ENCODE data around the gene AMN1. TPM values are rescaled to one million over a fixed set of nuclear protein-coding genes. Genes with fewer than 3 reads are reported as not detected.

Gene AMN1
- total RNA-seq, 2 experiments from 2014 or later, result 3.5 to 4.1 TPM

DNA sequence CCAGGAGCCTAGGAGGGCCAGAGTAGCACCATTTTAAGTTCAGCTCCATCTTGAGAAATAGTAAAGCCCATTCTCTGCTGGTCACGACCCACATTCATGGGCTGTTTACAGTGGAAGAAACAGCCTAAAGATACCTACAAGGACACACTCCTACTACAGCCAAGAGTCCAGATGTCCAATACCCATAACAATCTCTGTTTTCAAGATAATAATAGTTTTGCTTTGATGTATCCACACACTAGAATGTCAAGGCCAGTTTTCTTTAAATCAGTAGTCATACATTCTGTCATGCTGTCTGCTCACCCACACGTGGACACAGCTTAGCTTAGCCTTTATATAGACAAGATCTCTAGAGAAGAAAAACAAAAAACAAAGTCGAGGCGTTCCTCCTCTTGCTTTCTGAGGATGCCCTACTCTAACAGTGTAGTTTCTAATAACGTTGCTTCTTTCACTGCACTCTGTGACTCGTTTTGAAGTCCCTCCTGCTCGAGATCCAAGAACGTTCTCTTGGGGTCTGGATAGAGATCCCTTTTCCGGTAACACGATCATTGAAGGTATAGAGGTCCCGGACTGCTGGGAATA, 87.2 kb downstream of the AMN1 start:
- intact Hi-C loops (cut with micrococcal nuclease), result no loop called here
- H3K9me3 Mint-ChIP-seq, result no peaks in the 10 kb centered on the region
- H3K27me3 Mint-ChIP-seq, result no peaks in the 10 kb centered on the region
- H3K4me3 Mint-ChIP-seq, result no peak overlapping the region
- no peaks in the 10 kb centered on the region for H3K36me3 Mint-ChIP-seq (ENCODE audit: low read depth)
- ChIA-PET CTCF (interaction anchor here (3.7 kb wide), 1 partner anchor 239 kb away, joined by 14 read pairs; no protein-coding TSS in a partner anchor), POLR2A (no interaction called here)
- H3K27ac Mint-ChIP-seq, result no peak overlapping the region
- ATAC-seq (no peak), DNase-seq (no peak)
- TF ChIP-seq, protein P1, sequence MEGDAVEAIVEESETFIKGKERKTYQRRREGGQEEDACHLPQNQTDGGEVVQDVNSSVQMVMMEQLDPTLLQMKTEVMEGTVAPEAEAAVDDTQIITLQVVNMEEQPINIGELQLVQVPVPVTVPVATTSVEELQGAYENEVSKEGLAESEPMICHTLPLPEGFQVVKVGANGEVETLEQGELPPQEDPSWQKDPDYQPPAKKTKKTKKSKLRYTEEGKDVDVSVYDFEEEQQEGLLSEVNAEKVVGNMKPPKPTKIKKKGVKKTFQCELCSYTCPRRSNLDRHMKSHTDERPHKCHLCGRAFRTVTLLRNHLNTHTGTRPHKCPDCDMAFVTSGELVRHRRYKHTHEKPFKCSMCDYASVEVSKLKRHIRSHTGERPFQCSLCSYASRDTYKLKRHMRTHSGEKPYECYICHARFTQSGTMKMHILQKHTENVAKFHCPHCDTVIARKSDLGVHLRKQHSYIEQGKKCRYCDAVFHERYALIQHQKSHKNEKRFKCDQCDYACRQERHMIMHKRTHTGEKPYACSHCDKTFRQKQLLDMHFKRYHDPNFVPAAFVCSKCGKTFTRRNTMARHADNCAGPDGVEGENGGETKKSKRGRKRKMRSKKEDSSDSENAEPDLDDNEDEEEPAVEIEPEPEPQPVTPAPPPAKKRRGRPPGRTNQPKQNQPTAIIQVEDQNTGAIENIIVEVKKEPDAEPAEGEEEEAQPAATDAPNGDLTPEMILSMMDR (IDR thresholded peaks at IDR 0.05), result no peak
- H3K4me1 Mint-ChIP-seq (ENCODE audit: low read depth), result peaks cover under 1% of the 10 kb centered on the region

DNA sequence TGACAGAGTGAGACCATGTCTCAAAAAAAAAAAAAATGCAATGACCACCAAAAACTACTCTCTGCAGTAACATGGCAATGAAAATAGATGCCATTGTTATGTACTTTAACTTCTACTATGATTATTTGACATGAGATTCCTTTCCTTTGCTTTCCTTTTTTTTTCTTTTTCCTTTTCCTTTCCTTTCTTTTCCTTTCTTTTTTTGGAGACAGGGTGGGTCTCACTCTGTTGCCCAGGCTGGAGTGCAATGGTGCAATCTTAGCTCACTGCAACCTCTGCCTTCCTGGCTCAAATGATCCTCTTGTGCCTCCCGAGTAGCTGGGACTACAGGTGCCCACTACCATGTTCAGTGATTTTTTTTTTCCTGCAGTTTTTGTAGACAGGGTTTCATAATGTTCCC, 94.2 kb downstream of the AMN1 start:
- TF ChIP-seq, protein P1 (IDR thresholded peaks at IDR 0.05), result no peak
- Mint-ChIP-seq H3K4me1 (ENCODE audit: low read depth) (peaks cover 1% of the 10 kb centered on the region), H3K36me3 (ENCODE audit: low read depth) (no peaks in the 10 kb centered on the region), H3K9me3 (no peaks in the 10 kb centered on the region), H3K27me3 (no peaks in the 10 kb centered on the region), H3K4me3 (no peak overlapping the region), H3K27ac (no peak overlapping the region)
- CTCF ChIA-PET, result interaction anchor here (0.6 to 1.9 kb wide), 2 partner anchors 229 to 231 kb away, joined by 3 to 7 read pairs; no protein-coding TSS in a partner anchor
- POLR2A ChIA-PET, result no interaction called here
- no peak for ATAC-seq
- intact Hi-C loops (cut with micrococcal nuclease), result loop anchor here (10.0 kb wide), 1 partner anchor 380 kb away; no protein-coding TSS in a partner anchor
- no peak for DNase-seq

- ATAC-seq (no peak), DNase-seq (no peak)
- intact Hi-C loops (cut with micrococcal nuclease), result loop anchor here (10.0 kb wide), 1 partner anchor 379 kb away; no protein-coding TSS in a partner anchor
- no peaks in the 10 kb centered on the region for H3K9me3 Mint-ChIP-seq
- no peaks in the 10 kb centered on the region for H3K36me3 Mint-ChIP-seq (ENCODE audit: low read depth)
- no peak overlapping the region for H3K4me3 Mint-ChIP-seq
- CTCF ChIA-PET, result no interaction called here
- H3K4me1 Mint-ChIP-seq (ENCODE audit: low read depth), result peaks cover 1% of the 10 kb centered on the region
- POLR2A ChIA-PET, result no interaction called here
- no peaks in the 10 kb centered on the region for H3K27me3 Mint-ChIP-seq
- H3K27ac Mint-ChIP-seq, result no peak overlapping the region
- TF ChIP-seq, protein P1 (IDR thresholded peaks at IDR 0.05), result no peak
Measured at GRCh38 chr12:31633464-31633863, 95.4 kb downstream of the AMN1 start.

DNA sequence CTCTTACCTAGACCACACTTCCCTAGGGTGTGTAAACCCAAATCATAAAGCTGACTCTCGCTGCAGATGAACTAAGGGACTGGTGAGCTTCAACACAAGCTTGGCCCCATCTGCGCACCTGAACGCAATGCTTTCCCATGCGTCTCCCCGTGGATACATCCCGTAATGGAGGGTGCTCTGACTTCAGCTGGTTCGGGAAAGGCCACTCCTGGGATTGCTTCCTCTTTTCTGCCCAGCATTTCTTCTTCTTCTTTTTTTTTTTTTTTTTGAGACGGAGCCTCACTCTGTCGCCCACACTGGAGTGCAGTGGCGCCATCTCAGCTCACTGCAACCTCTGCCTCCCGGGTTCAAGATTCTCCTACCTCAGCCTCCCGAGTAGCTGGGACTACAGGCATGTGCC, 97.0 kb downstream of the AMN1 start:
- Mint-ChIP-seq H3K27me3 (no peaks in the 10 kb centered on the region), H3K4me3 (no peak overlapping the region), H3K36me3 (ENCODE audit: low read depth) (no peaks in the 10 kb centered on the region), H3K4me1 (ENCODE audit: low read depth) (peaks cover 1% of the 10 kb centered on the region), H3K9me3 (no peaks in the 10 kb centered on the region), H3K27ac (no peak overlapping the region)
- TF ChIP-seq, protein P1 (IDR thresholded peaks at IDR 0.05), result no peak
- ChIA-PET CTCF (interaction anchor here (0.9 kb wide), 1 partner anchor 267 kb away, joined by 3 read pairs; no protein-coding TSS in a partner anchor), POLR2A (no interaction called here)
- ATAC-seq (no peak), DNase-seq (no peak)
- intact Hi-C loops (cut with micrococcal nuclease), result loop anchor here (10.0 kb wide), 1 partner anchor 377 kb away; no protein-coding TSS in a partner anchor

GRCh38 chr12:31631023-31631724, 97.6 kb downstream of the AMN1 start:
- Mint-ChIP-seq H3K27ac (no peak overlapping the region), H3K4me3 (no peak overlapping the region), H3K36me3 (ENCODE audit: low read depth) (no peaks in the 10 kb centered on the region), H3K27me3 (no peaks in the 10 kb centered on the region), H3K9me3 (peaks cover 3% of the 10 kb centered on the region), H3K4me1 (ENCODE audit: low read depth) (no peaks in the 10 kb centered on the region)
- DNase-seq, result no peak
- intact Hi-C loops (cut with micrococcal nuclease), result loop anchor here (10.0 kb wide), 1 partner anchor 376 kb away; no protein-coding TSS in a partner anchor
- POLR2A ChIA-PET, result no interaction called here
- TF ChIP-seq, protein P1 (IDR thresholded peaks at IDR 0.05), result no peak
- ATAC-seq, result no peak
- CTCF ChIA-PET, result no interaction called here

All from activated CD8-positive, alpha-beta T cell treated with anti-CD3 and anti-CD28 coated beads for 36 hours (primary cell).